ENCODE measurements around the gene SPRED1.

Gene SPRED1

GRCh38 chr15:38285456-38285855 is 32.8 kb downstream of the SPRED1 start:
- no peak for FAIRE-seq

DNA sequence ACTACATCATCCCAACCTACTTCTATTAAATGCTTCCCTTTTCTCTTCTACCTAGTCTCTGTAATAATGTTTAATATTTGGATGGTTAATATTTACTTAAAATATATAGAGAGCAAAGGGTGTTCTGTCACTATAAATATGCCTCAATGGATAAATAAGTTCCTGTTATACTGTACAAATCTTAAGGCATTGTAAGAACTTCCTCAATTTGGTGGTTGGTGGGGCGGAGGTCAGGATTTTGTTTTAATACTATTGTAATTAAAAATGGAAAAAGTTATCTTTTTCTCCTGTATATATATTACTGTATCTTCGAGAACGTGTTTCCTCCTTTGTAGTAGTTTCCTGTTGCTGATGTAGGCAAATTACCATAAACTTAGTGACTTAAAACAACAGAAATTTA is 41.5 kb downstream of the SPRED1 start:
- FAIRE-seq = no peak

GRCh38 chr15:38297623-38298388 is 45.2 kb downstream of the SPRED1 start:
- FAIRE-seq = no peak

- no peak for FAIRE-seq
These were observed 46.6 kb downstream of the SPRED1 start for GRCh38 chr15:38299216-38299615.

GRCh38 chr15:38300395-38300794 is 47.8 kb downstream of the SPRED1 start:
- no peak for FAIRE-seq

- FAIRE-seq = no peak
These were observed 51.8 kb downstream of the SPRED1 start for GRCh38 chr15:38304481-38304880.

GRCh38 chr15:38307251-38307650 is 54.6 kb downstream of the SPRED1 start:
- no peak for FAIRE-seq

DNA sequence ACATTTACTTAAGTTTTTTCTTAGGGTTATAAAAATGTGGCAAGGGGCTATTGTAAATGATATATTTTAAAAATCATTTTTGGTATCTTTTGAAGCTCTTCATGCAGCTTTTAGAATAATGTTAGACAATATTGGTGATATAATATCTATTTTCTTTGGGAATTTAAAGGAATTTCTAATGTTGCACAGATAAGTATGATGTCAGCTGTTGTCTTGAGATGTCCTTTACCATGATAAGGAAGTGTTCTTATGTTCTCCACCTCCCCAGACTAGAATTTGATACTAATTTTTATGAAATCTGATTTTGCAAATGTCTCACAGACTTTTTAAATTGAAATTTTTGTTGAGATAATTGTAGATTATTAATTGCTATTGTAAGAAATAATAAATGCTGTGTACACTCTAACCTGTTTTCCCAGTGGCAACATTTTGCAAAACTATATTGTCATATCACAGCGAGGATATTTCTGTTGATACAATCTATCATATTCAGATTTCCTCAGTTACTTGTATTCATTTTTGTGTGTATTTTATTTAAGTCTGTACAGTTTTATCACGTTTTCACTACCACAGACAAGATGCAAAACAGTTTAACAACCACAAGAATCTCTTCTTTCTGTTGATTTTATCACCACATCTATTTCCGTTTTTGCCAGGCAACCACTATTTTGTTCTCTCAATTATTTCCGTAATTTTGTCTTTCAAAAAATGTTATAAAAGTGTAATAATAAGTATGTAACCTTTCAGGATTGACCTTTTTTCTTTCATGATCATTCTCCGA is 55.4 kb downstream of the SPRED1 start:
- peak; percentile 36 for FAIRE-seq

- FAIRE-seq = no peak
These were observed 56.2 kb downstream of the SPRED1 start for GRCh38 chr15:38308797-38309196.

GRCh38 chr15:38312190-38312589 is 59.6 kb downstream of the SPRED1 start:
- FAIRE-seq = no peak

- FAIRE-seq = no peak
These were observed 63.7 kb downstream of the SPRED1 start for GRCh38 chr15:38316311-38316710.

- FAIRE-seq = no peak
These were observed 67.5 kb downstream of the SPRED1 start for GRCh38 chr15:38320181-38320580.

GRCh38 chr15:38320866-38321265 is 68.2 kb downstream of the SPRED1 start:
- FAIRE-seq = peak; percentile 49

GRCh38 chr15:38323895-38324294 is 71.3 kb downstream of the SPRED1 start:
- no peak for FAIRE-seq

DNA sequence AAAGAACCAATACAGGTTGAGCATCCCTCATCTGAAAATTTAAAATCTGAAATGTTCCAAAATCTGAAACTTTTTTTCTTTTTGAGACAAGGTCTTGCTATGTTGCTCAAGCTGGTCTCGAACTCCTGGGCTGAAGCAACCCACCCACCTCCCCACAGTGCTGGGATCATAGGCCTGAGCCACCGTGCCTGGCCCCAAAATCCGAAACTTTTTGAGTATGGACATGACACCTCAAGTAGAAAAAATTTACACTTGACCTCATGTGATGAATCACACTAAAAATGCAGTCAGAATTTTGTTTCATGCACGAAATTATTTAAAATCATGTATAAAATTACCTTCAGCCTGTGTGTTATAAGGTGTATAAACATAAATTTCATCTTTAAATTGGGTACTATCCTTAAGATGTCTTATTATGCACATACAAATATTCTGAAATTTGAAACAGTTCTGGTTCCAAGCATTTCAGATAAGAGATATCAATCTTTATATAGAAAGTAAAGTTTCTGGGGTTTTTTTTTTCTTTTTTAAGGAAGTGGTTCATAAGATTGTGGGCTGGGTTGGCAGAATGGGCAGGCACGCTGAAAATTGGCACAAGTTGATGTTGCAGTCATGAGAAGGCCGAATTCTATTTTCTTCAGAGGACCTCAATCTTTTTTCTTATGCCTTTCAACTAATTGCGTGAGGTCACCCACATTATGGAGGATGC is 72.5 kb downstream of the SPRED1 start:
- no peak for FAIRE-seq

DNA sequence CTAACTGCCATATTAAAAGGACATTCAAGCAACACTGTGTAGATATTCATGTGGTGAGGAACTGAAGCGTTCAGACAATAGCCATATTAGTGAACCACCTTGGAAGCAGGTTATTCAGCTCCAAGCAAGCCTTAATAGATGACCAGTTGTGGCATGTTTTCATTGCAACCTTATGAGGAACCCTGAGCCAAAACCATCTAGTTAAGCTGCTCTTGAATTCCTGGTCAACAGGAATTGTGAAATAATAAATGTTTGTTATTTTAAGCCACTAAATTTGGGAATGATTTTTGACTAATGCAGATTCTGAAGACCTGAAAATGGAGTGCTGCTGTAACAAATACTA is 73.0 kb downstream of the SPRED1 start:
- no peak for FAIRE-seq

DNA sequence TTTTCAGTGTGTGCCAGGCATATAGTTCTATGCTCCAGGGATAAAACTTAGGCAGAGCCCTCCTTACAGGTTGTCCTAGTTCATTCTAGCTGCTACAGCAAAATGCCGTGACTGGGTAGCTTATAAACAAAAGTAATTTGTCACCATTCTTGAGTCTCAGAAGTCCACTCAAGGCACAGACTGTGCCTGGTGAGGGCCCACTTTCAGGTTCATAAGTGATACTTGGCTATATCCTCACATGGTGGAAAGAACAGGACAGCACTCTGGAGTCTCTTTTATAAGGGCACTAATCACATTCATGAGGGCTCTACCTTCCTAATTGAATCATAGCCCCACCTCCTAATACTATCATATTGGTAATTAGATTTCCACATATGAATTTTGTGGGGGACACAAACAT is 80.1 kb downstream of the SPRED1 start:
- FAIRE-seq = no peak

GRCh38 chr15:38335116-38335515 is 82.5 kb downstream of the SPRED1 start:
- no peak for FAIRE-seq

GRCh38 chr15:38344351-38344750 is 91.7 kb downstream of the SPRED1 start:
- FAIRE-seq = no peak

- FAIRE-seq = no peak
These were observed 96.6 kb downstream of the SPRED1 start for GRCh38 chr15:38349251-38349650.

- FAIRE-seq = no peak
These were observed 98.8 kb downstream of the SPRED1 start for GRCh38 chr15:38351466-38351865.

DNA sequence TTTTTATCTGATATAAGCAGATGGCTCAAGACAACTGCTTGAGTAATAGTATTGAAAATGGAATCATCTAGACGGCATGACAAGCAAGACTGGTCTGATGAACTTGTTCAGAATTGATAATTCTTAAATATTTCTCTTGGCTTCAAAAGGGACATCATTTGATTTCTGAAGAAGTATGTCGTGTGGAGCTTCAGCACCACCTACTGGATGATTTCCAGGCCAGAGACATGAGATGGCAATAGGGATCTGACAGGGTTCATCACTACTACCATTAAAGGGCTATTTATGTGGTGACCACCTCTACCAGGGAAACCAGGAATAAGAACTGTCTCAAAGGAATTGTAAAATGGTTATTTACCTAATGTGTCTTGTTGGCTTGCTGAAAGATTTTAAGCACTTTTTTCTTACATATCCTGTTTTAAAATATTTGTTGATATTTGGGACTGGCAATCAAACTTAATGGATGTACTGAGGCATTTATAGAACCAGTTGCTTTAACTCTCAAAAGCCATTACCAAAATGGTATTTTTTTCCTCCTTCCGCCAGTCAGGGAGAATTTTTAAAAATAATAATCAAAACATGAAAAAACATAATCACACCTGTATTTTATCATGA is 101.8 kb downstream of the SPRED1 start:
- FAIRE-seq = peak; percentile 96

DNA sequence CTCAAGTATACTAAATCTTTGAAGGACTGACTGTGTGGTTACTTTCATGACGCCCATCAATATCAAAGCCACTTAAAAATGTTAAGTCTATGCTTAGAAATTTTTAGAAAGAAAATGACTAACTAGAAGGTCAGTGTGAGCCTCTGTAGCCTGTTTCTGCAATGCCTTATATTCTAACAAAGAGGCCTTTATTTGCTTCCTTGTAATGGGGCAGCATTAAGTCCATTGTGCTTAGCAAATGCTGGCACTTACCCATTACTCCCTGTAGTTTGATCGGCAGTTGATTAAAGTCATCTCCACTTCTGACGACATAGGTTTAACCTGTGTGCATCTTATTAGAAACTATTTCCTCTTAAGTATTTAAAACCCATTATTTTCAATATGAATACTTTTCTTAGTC is 109.7 kb downstream of the SPRED1 start:
- FAIRE-seq = no peak

All from islet of Langerhans (tissue), 1 donor.